HEK293 (cell line): ENCODE results near the gene SLC2A5.
"Not testable (repeated sequence)": the region's sequence is repeated elsewhere in the genome, so short reads cannot be mapped to it uniquely, and the experiment has no call there.

ENCODE experiments used
- CTCF ChIA-PET: fragments of 350-600 bp; formaldehyde crosslinking; extraction: SDS; loops from one replicate; lab custom pipeline; 2021; ENCODE audit warnings: antibody characterized with exemption; lab: Yijun Ruan, JAX
- POLR2A ChIA-PET: fragments of 300-600 bp; formaldehyde crosslinking; extraction: SDS; loops from one replicate; lab custom pipeline; 2020; ENCODE audit warnings: antibody characterized with exemption, inconsistent platforms; lab: Yijun Ruan, JAX
- H3K27ac ChIP-seq: fragments of 200-500 bp; sonication (Bioruptor generic); 2 replicates; pipeline ENCODE4 v1.5.1; 2014; ENCODE audit warnings: low read depth, low read length, control low read depth, inconsistent platforms; ENCODE audit errors: extremely low read depth
- H3K36me3 ChIP-seq, 2 experiments: fragments of 200-500 bp in 1 of 2; sonication (Bioruptor generic) in 1 of 2; 1 replicate in 1 of 2; 2 replicates in 1 of 2; pipeline ENCODE4 v1.5.1; 2014 to 2017; ENCODE audit warnings: inconsistent platforms in 2 of 2, low read length in 2 of 2; ENCODE audit not compliant: control insufficient read depth in 2 of 2, insufficient read depth in 1 of 2
- H3K4me1 ChIP-seq: fragments of 200-500 bp; sonication (Bioruptor generic); 2 replicates; pipeline ENCODE4 v1.5.1; 2014; ENCODE audit warnings: mild to moderate bottlenecking, low read length, inconsistent platforms; ENCODE audit not compliant: control insufficient read depth, insufficient read depth
- H3K4me3 ChIP-seq: 2 replicates; pipeline ENCODE4 v1.5.1; 2011; ENCODE audit warnings: low read depth, mild to moderate bottlenecking, control low read depth, low read length, moderate library complexity
- H3K9me3 ChIP-seq: fragments of 200-500 bp; sonication (Bioruptor generic); 2 replicates; pipeline ENCODE4 v1.5.1; 2014; ENCODE audit warnings: low read depth, low read length, inconsistent platforms; ENCODE audit not compliant: control insufficient read depth, insufficient read depth
- ATF2 ChIP-seq: fragments of 450-650 bp; formaldehyde crosslinking; IDR thresholded peaks from 2 replicates; pipeline ENCODE4 v1.5.1; 2016; ENCODE audit warnings: missing biosample characterization, missing genetic modification characterization, low read depth
- BCL6B ChIP-seq: fragments of 450-650 bp; formaldehyde crosslinking; IDR thresholded peaks from 2 replicates; pipeline ENCODE4 v1.5.1; 2017; ENCODE audit warnings: missing biosample characterization, missing genetic modification characterization
- KLF7 ChIP-seq: fragments of 450-650 bp; formaldehyde crosslinking; IDR thresholded peaks from 2 replicates; pipeline ENCODE4 v1.5.1; 2016; ENCODE audit warnings: missing biosample characterization, missing genetic modification characterization, borderline replicate concordance
- MEIS1 ChIP-seq: sonication (generic); formaldehyde crosslinking; IDR thresholded peaks from 2 replicates; pipeline ENCODE4 v1.8.1; 2022; ENCODE audit warnings: missing genetic modification reagents, mild to moderate bottlenecking, borderline replicate concordance
- PRDM6 ChIP-seq: fragments of 450-650 bp; formaldehyde crosslinking; IDR thresholded peaks from 2 replicates; pipeline ENCODE4 v1.5.1; 2017; ENCODE audit warnings: missing biosample characterization, missing genetic modification characterization
- SCRT1 ChIP-seq: fragments of 450-650 bp; formaldehyde crosslinking; IDR thresholded peaks from 2 replicates; pipeline ENCODE4 v1.5.1; 2016; ENCODE audit warnings: missing biosample characterization, missing genetic modification characterization, borderline replicate concordance
- SETDB1 ChIP-seq: IDR thresholded peaks from one replicate; pipeline ENCODE4 v1.6.1; 2017; ENCODE audit warnings: mild to moderate bottlenecking, low read length, moderate library complexity, mixed read lengths; ENCODE audit not compliant: insufficient read length
- ZBTB11 ChIP-seq: fragments of 450-650 bp; formaldehyde crosslinking; conservative IDR thresholded peaks from 2 replicates; pipeline ENCODE4 v1.5.1; 2016; ENCODE audit warnings: low read depth, missing biosample characterization, missing genetic modification characterization
- ZBTB44 ChIP-seq: fragments of 450-650 bp; IDR thresholded peaks from 2 replicates; pipeline ENCODE4 v1.5.1; 2018; ENCODE audit warnings: missing biosample characterization, mild to moderate bottlenecking, missing genetic modification characterization
- ZBTB6 ChIP-seq: fragments of 450-650 bp; formaldehyde crosslinking; IDR thresholded peaks from 2 replicates; pipeline ENCODE4 v1.5.1; 2017; ENCODE audit warnings: missing biosample characterization, missing genetic modification characterization
- ZNF10 ChIP-seq: fragments of 450-650 bp; formaldehyde crosslinking; IDR thresholded peaks from 2 replicates; pipeline ENCODE4 v1.5.1; 2017; ENCODE audit warnings: missing biosample characterization, missing genetic modification characterization
- ZNF211 ChIP-seq: fragments of 450-650 bp; formaldehyde crosslinking; IDR thresholded peaks from 2 replicates; pipeline ENCODE4 v1.5.1; 2016; ENCODE audit warnings: low read depth, missing biosample characterization, missing genetic modification characterization
- ZNF311 ChIP-seq: fragments of 450-650 bp; formaldehyde crosslinking; IDR thresholded peaks from 2 replicates; pipeline ENCODE4 v1.5.1; 2017; ENCODE audit warnings: missing biosample characterization, missing genetic modification characterization, borderline replicate concordance
- ZNF324 ChIP-seq: fragments of 450-650 bp; formaldehyde crosslinking; IDR thresholded peaks from 2 replicates; pipeline ENCODE4 v1.5.1; 2016; ENCODE audit warnings: missing biosample characterization, missing genetic modification characterization
- ZNF37A ChIP-seq: fragments of 450-650 bp; IDR thresholded peaks from 2 replicates; pipeline ENCODE4 v1.5.1; 2018; ENCODE audit warnings: missing biosample characterization, missing genetic modification characterization
- ZNF398 ChIP-seq: fragments of 450-650 bp; formaldehyde crosslinking; IDR thresholded peaks from 2 replicates; pipeline ENCODE4 v1.5.1; 2017; ENCODE audit warnings: missing biosample characterization, missing genetic modification characterization
- ZNF426 ChIP-seq: fragments of 450-650 bp; formaldehyde crosslinking; IDR thresholded peaks from 2 replicates; pipeline ENCODE4 v1.5.1; 2017; ENCODE audit warnings: missing biosample characterization, missing genetic modification characterization, mild to moderate bottlenecking, inconsistent platforms, moderate library complexity
- ZNF560 ChIP-seq: fragments of 450-650 bp; formaldehyde crosslinking; IDR thresholded peaks from 2 replicates; pipeline ENCODE4 v1.5.1; 2017; ENCODE audit warnings: missing biosample characterization, missing genetic modification characterization, borderline replicate concordance
- ZNF600 ChIP-seq: fragments of 450-650 bp; formaldehyde crosslinking; IDR thresholded peaks from 2 replicates; pipeline ENCODE4 v1.5.1; 2016; ENCODE audit warnings: missing biosample characterization, missing genetic modification characterization

Gene SLC2A5

GRCh38 chr1:9022773-9023172, 46.7 kb downstream of the SLC2A5 start (continued):
- TF ChIP-seq ATF2 (no peak), ZNF37A (tag by site-specific recombination) (no peak), ZNF600 (tag by site-specific recombination) (no peak), PRDM6 (tag by site-specific recombination) (no peak), ZNF560 (tag by site-specific recombination) (no peak), ZBTB44 (tag by site-specific recombination) (no peak), ZNF10 (tag by site-specific recombination) (no peak)

GRCh38 chr1:9022026-9022738, 47.3 kb downstream of the SLC2A5 start:
- POLR2A ChIA-PET, H3K36me3 ChIP-seq: not testable (repeated sequence)
- CTCF ChIA-PET: interaction anchor here (0.6 to 2.3 kb wide), 2 partner anchors 17 to 60 kb away, joined by 3 to 9 read pairs; no protein-coding TSS in a partner anchor

GRCh38 chr1:9020305-9020704, 49.1 kb downstream of the SLC2A5 start:
- no peak for TF ChIP-seq ZBTB11 (tag by site-specific recombination)
- no peak for TF ChIP-seq ZNF211 (tag by site-specific recombination)
- no peak for TF ChIP-seq ZNF311
- TF ChIP-seq SCRT1: no peak
- TF ChIP-seq SETDB1: no peak
- no peak for TF ChIP-seq ZNF426 (tag by site-specific recombination)
- TF ChIP-seq ZBTB6 (tag by site-specific recombination): no peak
- TF ChIP-seq BCL6B (tag by site-specific recombination): no peak
- no peak for TF ChIP-seq MEIS1 (CRISPR knock-in tag)
- TF ChIP-seq ZNF398 (tag by site-specific recombination): no peak
- no peak for TF ChIP-seq ZNF324 (tag by site-specific recombination)
- no peak for TF ChIP-seq KLF7
- POLR2A ChIA-PET: no interaction called here
- CTCF ChIA-PET: interaction anchor here (0.6 to 1.8 kb wide), 3 partner anchors 15 to 1118 kb away, joined by 3 to 8 read pairs (median 4); no protein-coding TSS in a partner anchor
- H3K36me3 ChIP-seq: no peaks in the 10 kb centered on the region
- H3K9me3 ChIP-seq: no peaks in the 10 kb centered on the region
- no peak overlapping the region for H3K4me3 ChIP-seq
- no peak overlapping the region for H3K27ac ChIP-seq
- no peaks in the 10 kb centered on the region for H3K4me1 ChIP-seq

More at GRCh38 chr1:9022026-9022738, 47.3 kb downstream of the SLC2A5 start:
- H3K4me1 ChIP-seq, H3K27ac ChIP-seq, H3K4me3 ChIP-seq, H3K9me3 ChIP-seq: not testable (repeated sequence)
